Femur (tissue), 1 donor: ENCODE data around the gene TIGIT.

Source experiments
- DNase-seq: peaks from one replicate; pipeline ENCODE4 v3.0.0-alpha.2; 2017

TIGIT gene

DNA sequence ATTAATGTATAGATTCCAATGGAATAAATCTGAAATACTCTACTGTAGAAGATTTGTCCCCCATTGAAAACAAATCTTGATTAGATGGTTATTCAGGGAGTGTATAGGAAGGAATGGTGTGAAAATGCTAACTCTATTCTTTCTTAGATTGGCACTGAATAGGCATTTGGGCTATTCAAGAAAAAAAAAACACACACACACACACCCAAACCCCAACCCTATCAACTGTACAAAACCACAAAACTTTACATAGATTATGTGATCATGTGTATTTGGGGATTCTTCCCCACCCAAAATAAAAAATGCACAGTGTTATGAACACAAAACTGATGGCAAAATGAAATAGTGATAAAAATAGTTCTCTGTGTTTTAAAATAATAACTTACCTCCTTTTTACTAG, 61.8 kb downstream of the TIGIT start:
- DNase-seq: no peak

DNA sequence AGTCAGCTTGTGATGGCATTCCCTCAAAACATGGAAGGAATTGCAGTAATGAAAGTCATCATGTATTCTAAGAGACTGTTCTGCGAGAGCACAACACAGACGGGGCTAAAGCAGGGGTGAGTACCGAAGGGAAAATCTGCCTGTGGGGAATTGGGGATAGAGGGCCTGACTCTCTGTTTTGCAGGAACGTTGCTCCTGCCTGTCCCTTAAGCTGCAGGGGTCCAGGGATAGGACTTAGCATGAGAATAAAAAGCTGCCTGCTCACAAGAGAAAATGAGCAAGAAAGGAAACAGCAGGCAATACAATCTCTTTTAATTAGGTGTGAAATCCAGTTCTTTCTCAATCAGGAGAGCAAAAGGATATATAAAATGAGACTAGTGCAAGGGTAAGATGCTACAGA, 62.2 kb downstream of the TIGIT start:
- no peak for DNase-seq

DNA sequence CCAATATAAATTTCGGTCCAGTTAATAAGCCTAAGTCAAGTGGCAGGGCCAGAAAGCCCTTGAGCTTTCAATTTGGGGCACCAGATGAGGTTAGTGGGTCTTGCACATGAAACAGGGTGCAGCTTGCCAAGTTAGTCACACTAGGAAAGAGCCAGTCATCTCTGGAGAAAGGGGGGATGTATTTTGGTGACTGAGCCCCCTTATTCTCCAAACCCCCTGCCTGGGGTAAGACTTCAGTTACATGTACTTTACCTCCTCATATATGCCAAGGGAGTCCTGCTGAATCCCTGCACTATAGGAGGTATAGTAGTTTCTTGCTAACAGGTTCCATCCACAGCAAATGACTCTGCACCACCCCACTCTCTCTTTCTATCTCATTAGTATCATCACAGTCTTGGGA, 62.7 kb downstream of the TIGIT start:
- DNase-seq: no peak
